K562 (cell line): Measurements from ENCODE around the gene TPM4. TPM values are rescaled to one million over a fixed set of nuclear protein-coding genes. Genes with fewer than 3 reads are reported as not detected.
A peak's percentile ranks its signal among the peaks of the same experiment; 100 is the strongest.

Source experiments
- BCOR ChIP-seq: fragments of 450-650 bp; IDR thresholded peaks from 2 replicates; pipeline ENCODE4 v1.6.1; 2016
- BHLHE40 ChIP-seq: IDR thresholded peaks from 2 replicates; pipeline ENCODE4 v1.6.1; 2011; ENCODE audit warnings: low read length, improper control_type of control experiment
- CREBBP ChIP-seq: IDR thresholded peaks from one replicate; pipeline ENCODE4 v1.6.1; 2012; ENCODE audit warnings: low read depth, mild to moderate bottlenecking, control low read depth, inconsistent platforms, low read length
- FOXJ2 ChIP-seq: fragments of 200-800 bp; sonication (Bioruptor generic); IDR thresholded peaks from 2 replicates; pipeline ENCODE4 v1.6.1; 2016; ENCODE audit warnings: missing genetic modification characterization, missing compliant biosample characterization
- HLTF ChIP-seq: fragments of 450-650 bp; IDR thresholded peaks from 2 replicates; pipeline ENCODE4 v1.6.1; 2016
- HMG20B ChIP-seq: fragments of 250-450 bp; sonication (Bioruptor Pico); IDR thresholded peaks from 2 replicates; pipeline ENCODE4 v1.5.0; 2021; ENCODE audit warnings: mild to moderate bottlenecking
- LARP7 ChIP-seq: fragments of 450-650 bp; IDR thresholded peaks from 2 replicates; pipeline ENCODE4 v1.6.1; 2016
- MNT ChIP-seq, 2 experiments: fragments of 450-650 bp; conservative IDR thresholded peaks; 2 replicates each; pipeline ENCODE4 v1.6.1; 2017; ENCODE audit warnings: mild to moderate bottlenecking in 2 of 2, moderate library complexity in 2 of 2
- MTA2 ChIP-seq: fragments of 450-650 bp; IDR thresholded peaks from 2 replicates; pipeline ENCODE4 v1.6.1; 2016; ENCODE audit warnings: low read depth
- PCBP2 ChIP-seq: fragments of 200-400 bp; formaldehyde crosslinking; IDR thresholded peaks from 2 replicates; pipeline ENCODE4 v1.6.1; 2018; ENCODE audit warnings: low read length, low read depth, mild to moderate bottlenecking, moderate library complexity; ENCODE audit not compliant: poor library complexity, severe bottlenecking
- POLR2G ChIP-seq: fragments of 200-400 bp; formaldehyde crosslinking; IDR thresholded peaks from 2 replicates; pipeline ENCODE4 v1.6.1; 2017; ENCODE audit warnings: low read depth, mild to moderate bottlenecking, antibody characterized with exemption, low read length, moderate library complexity
- RB1 ChIP-seq: fragments of 450-650 bp; IDR thresholded peaks from 2 replicates; pipeline ENCODE4 v1.6.1; 2017; ENCODE audit warnings: low read depth, mild to moderate bottlenecking
- RBM25 ChIP-seq: fragments of 200-400 bp; formaldehyde crosslinking; IDR thresholded peaks from 2 replicates; pipeline ENCODE4 v1.6.1; 2018; ENCODE audit warnings: low read length, low read depth, moderate library complexity; ENCODE audit not compliant: severe bottlenecking
- UBTF ChIP-seq, 2 experiments: IDR thresholded peaks; 2 replicates each; pipeline ENCODE4 v1.6.1; 2012; ENCODE audit warnings: improper control_type of control experiment in 2 of 2, low read depth in 2 of 2, low read length in 2 of 2, borderline replicate concordance in 1 of 2
- ZBTB8A ChIP-seq: fragments of 450-650 bp; IDR thresholded peaks from 2 replicates; pipeline ENCODE4 v1.6.1; 2018; ENCODE audit warnings: mild to moderate bottlenecking, moderate library complexity; ENCODE audit not compliant: partially characterized antibody
- ZNF408 ChIP-seq: fragments of 250-450 bp; sonication (Bioruptor Pico); IDR thresholded peaks from 2 replicates; pipeline ENCODE4 v1.4.0; 2020; ENCODE audit warnings: low read depth, mild to moderate bottlenecking, moderate library complexity
- polyA plus RNA-seq, 8 experiments: library from polyadenylated mRNA; depleted of rRNA in 4 of 8; stranded (reverse) in 5 of 8; unstranded in 3 of 8; fragments of >200 nt; fragmentation: Nextera tagmentation in 2 of 8; fragmentation: Illumina TruSeq in 1 of 8; extraction: Ambion mirVana in 2 of 8; extraction: Trizol in 1 of 8; gene quantifications; 2 replicates each; pipeline versions ENCODE4 v1.2.1 to v1.2.3, GENCODE V29; 2011 to 2014; ENCODE audit warnings: inconsistent platforms in 1 of 8, missing spikeins in 1 of 8
- total RNA-seq, 7 experiments: library from RNA; depleted of rRNA in 6 of 7; stranded (reverse); fragments of >200 nt in 6 of 7; fragmentation: Illumina TruSeq in 2 of 7; extraction: Trizol in 2 of 7; gene quantifications; 2 replicates each; pipeline versions ENCODE4 v1.2.1 to v1.2.3, GENCODE V29; 2011 to 2021; ENCODE audit warnings: low replicate concordance in 1 of 7
- TF ChIP-seq, protein P1 (sequence below): fragments of 250-450 bp; sonication (Bioruptor Pico); IDR thresholded peaks from 2 replicates; pipeline ENCODE4 v1.5.0; 2021; ENCODE audit warnings: mild to moderate bottlenecking, moderate library complexity
- TF ChIP-seq, protein P2 (sequence below): IDR thresholded peaks from 2 replicates; pipeline ENCODE4 v1.6.1; 2011; ENCODE audit warnings: borderline replicate concordance, low read depth, mild to moderate bottlenecking, moderate library complexity, low read length; ENCODE audit not compliant: insufficient read depth, poor library complexity, severe bottlenecking

TPM4 gene
- total and polyA plus RNA-seq, 9 of the 15 experiments (the other 6 are each of a cell fraction or from before 2014, with no cell fraction given): 28.1 to 111 (median 77.4) TPM

DNA sequence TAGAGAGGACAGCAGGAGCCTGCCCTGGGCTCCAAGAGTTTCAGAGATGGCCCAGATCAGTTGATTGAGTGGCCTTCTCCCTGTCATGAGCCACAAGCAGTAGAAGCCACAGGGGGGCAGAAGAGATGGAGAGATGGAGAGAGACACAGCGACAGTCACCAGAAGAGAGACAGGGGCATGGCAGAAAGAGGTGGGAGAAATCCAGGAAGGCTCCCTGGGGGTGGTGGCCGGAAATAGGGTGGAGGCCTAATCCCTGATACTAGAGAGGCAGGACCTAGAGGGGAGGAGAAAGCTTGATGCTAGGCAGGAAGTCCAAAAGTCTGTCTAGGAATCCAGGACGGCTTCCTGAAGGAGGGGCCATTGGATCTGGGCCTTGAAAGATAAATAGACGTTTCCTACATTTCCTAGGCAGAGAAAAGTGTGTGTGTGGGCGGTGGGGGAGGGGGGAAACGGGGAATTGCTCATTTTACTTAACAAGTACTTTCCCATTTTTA, 9.6 kb upstream of the TPM4 start (continued):
- no peak for TF ChIP-seq MNT (conservative IDR thresholded peaks at IDR 0.05)
- TF ChIP-seq ZNF408: no peak
- peak; percentile 20; the same call in 1 of the 2 replicates for TF ChIP-seq HLTF
- TF ChIP-seq RBM25: peak; percentile 95
- peak; percentile 99 for TF ChIP-seq BCOR
- TF ChIP-seq, protein P1, sequence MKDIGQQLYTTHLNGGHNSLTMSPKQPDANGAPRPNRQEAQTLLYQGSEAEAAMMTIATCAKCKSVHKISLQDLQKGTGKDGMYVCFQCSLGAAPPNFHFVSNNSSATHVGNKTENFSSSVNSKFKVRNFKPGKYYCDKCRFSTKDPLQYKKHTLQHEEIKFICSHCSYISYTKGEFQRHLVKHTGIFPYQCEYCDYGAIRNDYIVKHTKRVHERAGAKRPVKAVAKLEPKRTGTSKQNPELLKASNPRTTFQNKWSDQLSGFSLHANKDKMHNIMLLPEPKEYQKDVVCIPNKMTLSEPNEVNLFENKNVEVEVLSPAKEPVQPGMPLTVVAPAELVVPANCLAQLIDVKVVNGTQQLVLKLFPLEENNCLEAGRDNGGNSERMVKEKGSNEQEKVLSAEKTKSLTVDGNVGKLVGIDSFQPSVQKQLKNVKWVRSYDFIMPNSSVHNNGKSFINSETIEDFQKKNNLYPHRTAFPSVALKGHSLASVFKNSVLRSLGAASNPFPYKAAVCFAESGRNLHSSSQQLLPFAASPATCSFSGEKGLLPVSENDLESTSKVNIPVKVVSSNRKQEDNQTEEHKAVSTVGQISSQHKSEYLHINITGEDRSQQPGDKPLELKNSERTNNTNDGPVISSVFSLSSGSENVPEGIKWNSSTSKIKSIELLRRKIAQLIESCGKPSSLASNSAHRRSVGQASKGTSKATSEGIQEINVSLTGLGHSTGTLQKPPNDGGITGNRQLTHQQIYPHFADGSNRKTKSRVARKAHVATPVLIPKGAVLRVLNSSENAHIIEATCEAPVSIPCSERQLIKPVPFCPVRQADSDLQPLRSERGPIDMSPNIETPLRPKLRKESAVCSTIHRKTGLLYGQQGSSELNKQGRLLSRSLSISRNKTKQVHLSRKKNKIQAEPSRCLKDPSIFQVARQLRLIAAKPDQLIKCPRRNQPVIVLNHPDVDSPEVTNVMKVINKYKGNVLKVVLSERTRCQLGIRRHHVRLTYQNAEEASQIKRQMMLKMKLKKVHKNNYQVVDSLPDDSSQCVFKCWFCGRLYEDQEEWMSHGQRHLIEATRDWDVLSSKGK (CRISPR knock-in tag): no peak
- peak; percentile 36; the same call in 1 of the 2 replicates for TF ChIP-seq RB1
- TF ChIP-seq POLR2G: no peak
- TF ChIP-seq PCBP2: no peak
- no peak for TF ChIP-seq ZBTB8A
- TF ChIP-seq HMG20B (CRISPR knock-in tag): no peak
- 0 out of 2 replicates have a peak, but pooled peaks have one; percentile 15 for TF ChIP-seq LARP7
- no peak for TF ChIP-seq MTA2
- no peak for TF ChIP-seq UBTF (IDR thresholded peaks at IDR 0.05; ENCODE audit: borderline replicate concordance in 1 of 2, low read depth in 2 of 2, low read length in 2 of 2)
- no peak for TF ChIP-seq FOXJ2 (tag)
- no peak for TF ChIP-seq BHLHE40
- TF ChIP-seq, protein P2, sequence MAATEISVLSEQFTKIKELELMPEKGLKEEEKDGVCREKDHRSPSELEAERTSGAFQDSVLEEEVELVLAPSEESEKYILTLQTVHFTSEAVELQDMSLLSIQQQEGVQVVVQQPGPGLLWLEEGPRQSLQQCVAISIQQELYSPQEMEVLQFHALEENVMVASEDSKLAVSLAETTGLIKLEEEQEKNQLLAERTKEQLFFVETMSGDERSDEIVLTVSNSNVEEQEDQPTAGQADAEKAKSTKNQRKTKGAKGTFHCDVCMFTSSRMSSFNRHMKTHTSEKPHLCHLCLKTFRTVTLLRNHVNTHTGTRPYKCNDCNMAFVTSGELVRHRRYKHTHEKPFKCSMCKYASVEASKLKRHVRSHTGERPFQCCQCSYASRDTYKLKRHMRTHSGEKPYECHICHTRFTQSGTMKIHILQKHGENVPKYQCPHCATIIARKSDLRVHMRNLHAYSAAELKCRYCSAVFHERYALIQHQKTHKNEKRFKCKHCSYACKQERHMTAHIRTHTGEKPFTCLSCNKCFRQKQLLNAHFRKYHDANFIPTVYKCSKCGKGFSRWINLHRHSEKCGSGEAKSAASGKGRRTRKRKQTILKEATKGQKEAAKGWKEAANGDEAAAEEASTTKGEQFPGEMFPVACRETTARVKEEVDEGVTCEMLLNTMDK: no peak
- TF ChIP-seq CREBBP: no peak
